Caco-2 (cell line): ENCODE measurements around the gene VIPR2. TPM values are rescaled to one million over a fixed set of nuclear protein-coding genes. Genes with fewer than 3 reads are reported as not detected.

Experiments used
- BruUV-seq: library from RNA; stranded (reverse); fragments of 400-500 nt; replicated peaks from 2 replicates; lab custom pipeline; 2021; lab: Mats Ljungman, UMichigan
- CTCF ChIA-PET: fragments of 300-600 bp; sonication (Branson Sonifier 250); formaldehyde crosslinking; loops from one replicate; lab custom pipeline; 2022; ENCODE audit warnings: antibody characterized with exemption; lab: Charles Lee
- POLR2A ChIA-PET: fragments of 300-600 bp; sonication (Branson Sonifier 250); formaldehyde crosslinking; loops from one replicate; lab custom pipeline; 2022; ENCODE audit warnings: antibody characterized with exemption; lab: Charles Lee
- DNase-seq, 2 experiments: peaks; one replicate each; pipeline versions ENCODE4 v3.0.0 to v3.0.0-alpha.2; 2020 to 2022
- H3K27me3 ChIP-seq: replicated peaks from 2 replicates; pipeline ENCODE4 v1.6.0; 2011; ENCODE audit warnings: low read length; ENCODE audit not compliant: control insufficient read depth, insufficient read depth
- H3K36me3 ChIP-seq: 2 replicates; pipeline ENCODE4 v1.5.1; 2011; ENCODE audit warnings: low read length; ENCODE audit not compliant: control insufficient read depth, insufficient read depth
- H3K4me1 ChIP-seq: fragments of 250-450 bp; sonication (Bioruptor Pico); 2 replicates; pipeline ENCODE4 v1.5.1; 2020; ENCODE audit warnings: mild to moderate bottlenecking
- H3K4me3 ChIP-seq: 2 replicates; pipeline ENCODE4 v1.5.1; 2011; ENCODE audit warnings: low read depth, mild to moderate bottlenecking, control low read depth, low read length
- H3K9me3 ChIP-seq: fragments of 250-450 bp; sonication (Bioruptor Pico); 2 replicates; pipeline ENCODE4 v1.5.1; 2020; ENCODE audit warnings: mild to moderate bottlenecking, moderate library complexity
- H3K27ac Mint-ChIP-seq: one replicate; pipeline ENCODE4 v1.8.0; 2022; ENCODE audit warnings: mixed read lengths; ENCODE audit not compliant: unreplicated experiment
- H3K27me3 Mint-ChIP-seq: one replicate; pipeline ENCODE4 v1.8.0; 2022; ENCODE audit warnings: mixed read lengths; ENCODE audit not compliant: insufficient read depth, unreplicated experiment
- H3K36me3 Mint-ChIP-seq: one replicate; pipeline ENCODE4 v1.8.0; 2022; ENCODE audit warnings: mild to moderate bottlenecking, mixed read lengths; ENCODE audit not compliant: insufficient read depth, unreplicated experiment
- H3K4me1 Mint-ChIP-seq: one replicate; pipeline ENCODE4 v1.8.0; 2022; ENCODE audit warnings: low read depth, mixed read lengths; ENCODE audit not compliant: unreplicated experiment
- H3K4me3 Mint-ChIP-seq: one replicate; pipeline ENCODE4 v1.8.0; 2022; ENCODE audit warnings: mild to moderate bottlenecking, moderate library complexity, mixed read lengths; ENCODE audit not compliant: unreplicated experiment
- H3K9me3 Mint-ChIP-seq: one replicate; pipeline ENCODE4 v1.8.0; 2022; ENCODE audit warnings: mixed read lengths; ENCODE audit not compliant: unreplicated experiment
- CTCF ChIP-seq, 2 experiments: fragments of 200-600 bp in 1 of 2; IDR thresholded peaks; 1 replicate in 1 of 2; 2 replicates in 1 of 2; pipeline versions ENCODE4 v1.5.1 to v1.8.0; 2011 to 2022; ENCODE audit warnings: antibody characterized with exemption in 1 of 2, control low read depth in 1 of 2, inconsistent platforms in 1 of 2, low read depth in 1 of 2, low read length in 1 of 2, mild to moderate bottlenecking in 1 of 2, moderate library complexity in 1 of 2; ENCODE audit not compliant: insufficient read depth in 1 of 2, severe bottlenecking in 1 of 2, unreplicated experiment in 1 of 2
- intact Hi-C: fragments of 100-400 bp; cut with micrococcal nuclease; formaldehyde crosslinking; loops from one replicate; pipeline ENCODE4 v1.10.0; 2022; ENCODE audit not compliant: unreplicated experiment
- total RNA-seq: library from RNA; stranded (reverse); gene quantifications from 2 replicates; pipeline ENCODE4 v1.2.3, GENCODE V29; 2022

The VIPR2 gene
- total RNA-seq, 1 experiment from 2014 or later: not detected

DNA sequence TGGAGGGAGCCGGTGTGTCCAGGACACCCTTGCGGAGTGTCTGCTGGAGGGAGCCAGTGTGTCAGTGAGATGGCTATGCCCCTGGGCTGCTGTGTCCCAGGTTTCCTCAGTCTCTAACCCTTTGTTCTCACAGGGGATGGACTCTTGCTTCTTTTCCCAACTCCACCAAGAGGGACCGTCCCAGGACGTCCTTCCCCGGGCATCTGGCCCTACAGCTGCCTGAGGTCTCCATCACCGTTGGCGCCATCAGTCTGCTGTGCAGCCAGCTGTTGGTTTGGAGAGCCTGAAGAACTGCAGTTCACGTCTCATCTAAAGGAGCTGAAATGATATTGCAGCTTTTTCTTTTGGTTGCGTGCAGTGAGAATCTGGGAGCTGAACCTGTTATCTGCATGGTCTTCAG lies 136.2 kb downstream of the VIPR2 start:
- Histone ChIP-seq H3K4me1 (no peaks in the 10 kb centered on the region), H3K36me3 (no peaks in the 10 kb centered on the region), H3K27me3 (no peaks in the 10 kb centered on the region), H3K9me3 (no peaks in the 10 kb centered on the region), H3K4me3 (no peak overlapping the region)
- Mint-ChIP-seq H3K27me3 (peaks cover 3% of the 10 kb centered on the region), H3K9me3 (no peaks in the 10 kb centered on the region), H3K27ac (no peak overlapping the region), H3K4me1 (peaks cover 8% of the 10 kb centered on the region), H3K36me3 (no peaks in the 10 kb centered on the region), H3K4me3 (no peak overlapping the region)
- POLR2A ChIA-PET: no interaction called here
- no peak for DNase-seq
- no peak for TF ChIP-seq CTCF (IDR thresholded peaks at IDR 0.05; ENCODE audit: insufficient read depth in 1 of 2, low read depth in 1 of 2, low read length in 1 of 2, severe bottlenecking in 1 of 2, unreplicated experiment in 1 of 2)
- intact Hi-C loops: no loop called here
- CTCF ChIA-PET: no interaction called here
- BruUV-seq: no TSS peak

- Histone ChIP-seq H3K36me3 (no peaks in the 10 kb centered on the region), H3K9me3 (no peaks in the 10 kb centered on the region), H3K27me3 (no peaks in the 10 kb centered on the region), H3K4me1 (no peaks in the 10 kb centered on the region), H3K4me3 (no peak overlapping the region)
- H3K27me3 Mint-ChIP-seq: peaks cover 3% of the 10 kb centered on the region
- no peak overlapping the region for H3K4me3 Mint-ChIP-seq
- H3K36me3 Mint-ChIP-seq: no peaks in the 10 kb centered on the region
- peaks cover 8% of the 10 kb centered on the region for H3K4me1 Mint-ChIP-seq
- intact Hi-C loops: no loop called here
- no peak overlapping the region for H3K27ac Mint-ChIP-seq
- CTCF ChIA-PET: no interaction called here
- DNase-seq: no peak
- no peak for TF ChIP-seq CTCF (IDR thresholded peaks at IDR 0.05; ENCODE audit: insufficient read depth in 1 of 2, low read depth in 1 of 2, low read length in 1 of 2, severe bottlenecking in 1 of 2, unreplicated experiment in 1 of 2)
- no peaks in the 10 kb centered on the region for H3K9me3 Mint-ChIP-seq
- POLR2A ChIA-PET: no interaction called here
- BruUV-seq: no TSS peak
Observed at GRCh38 chr7:159007996-159008389, 136.7 kb downstream of the VIPR2 start.

DNA sequence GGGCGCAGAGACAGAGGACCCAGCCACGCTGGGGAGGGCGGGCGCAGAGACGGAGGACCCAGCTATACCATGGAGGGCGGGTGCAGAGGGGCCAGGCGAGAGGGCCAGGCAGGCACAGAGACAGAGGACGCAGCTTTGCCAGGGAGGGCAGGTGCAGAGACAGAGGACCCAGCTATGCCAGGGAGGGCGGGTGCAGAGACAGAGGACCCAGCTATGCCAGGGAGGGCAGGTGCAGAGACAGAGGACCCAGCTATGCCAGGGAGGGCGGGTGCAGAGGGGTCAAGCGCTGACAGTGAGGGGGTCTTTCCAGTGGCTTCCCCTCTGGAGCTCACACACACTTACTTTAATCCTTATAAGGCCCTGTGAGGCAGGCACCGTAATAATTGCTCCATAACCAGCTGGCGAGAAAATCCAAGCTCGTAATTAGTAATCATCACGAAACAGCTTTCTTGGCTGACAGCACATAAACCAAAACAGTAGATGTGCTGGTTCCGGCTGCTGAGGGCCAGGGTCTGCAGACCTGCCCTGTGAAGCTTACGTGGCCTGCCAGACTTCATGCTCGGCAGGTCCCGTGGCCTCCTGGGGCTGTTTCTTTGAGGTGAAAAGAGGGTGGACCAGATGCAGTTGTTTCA lies 137.2 kb downstream of the VIPR2 start:
- BruUV-seq: no TSS peak
- Mint-ChIP-seq H3K27ac (no peak overlapping the region), H3K4me3 (no peak overlapping the region), H3K9me3 (no peaks in the 10 kb centered on the region), H3K27me3 (peaks cover 3% of the 10 kb centered on the region), H3K36me3 (no peaks in the 10 kb centered on the region), H3K4me1 (peaks cover 8% of the 10 kb centered on the region)
- DNase-seq: no peak
- Histone ChIP-seq H3K27me3 (no peaks in the 10 kb centered on the region), H3K36me3 (no peaks in the 10 kb centered on the region), H3K4me1 (no peaks in the 10 kb centered on the region), H3K4me3 (no peak overlapping the region), H3K9me3 (no peaks in the 10 kb centered on the region)
- CTCF ChIA-PET: interaction anchor here (0.6 kb wide), 1 partner anchor 409 kb away, joined by 3 read pairs; no protein-coding TSS in a partner anchor
- TF ChIP-seq CTCF (IDR thresholded peaks at IDR 0.05; ENCODE audit: insufficient read depth in 1 of 2, low read depth in 1 of 2, low read length in 1 of 2, severe bottlenecking in 1 of 2, unreplicated experiment in 1 of 2): no peak
- POLR2A ChIA-PET: no interaction called here
- intact Hi-C loops: no loop called here
